ENCODE results near the gene TYR.

GRCh38 chr11:89235976-89236375, 58.3 kb downstream of the TYR start:
- TF ChIP-seq EZH2 (IDR thresholded peaks at IDR 0.05; ENCODE audit: insufficient read depth, poor library complexity, severe bottlenecking) (no peak), EZH2phosphoT487 (IDR thresholded peaks at IDR 0.05; ENCODE audit: insufficient read depth, low read depth) (no peak)
